Upper lobe of left lung (tissue), 6 donors: ENCODE results near the gene MYO3B. TPM values are rescaled to one million over a fixed set of nuclear protein-coding genes. Genes with fewer than 3 reads are reported as not detected.

Experiments used
- ATAC-seq, 2 donors: fragments of 200-7000 bp; cut with Tn5 transposase; one replicate each; pipeline ENCODE4 v1.9.1; 2022; ENCODE audit warnings: mild to moderate bottlenecking in 2 of 2, moderate library complexity in 2 of 2; ENCODE audit not compliant: low FRiP score in 2 of 2
- DNase-seq, 2 donors: peaks; one replicate each; pipeline ENCODE4 v3.0.0-alpha.2; 2019 to 2020
- H3K27ac ChIP-seq, 4 donors: fragments of 200-600 bp; sonication (generic); one replicate each; pipeline ENCODE4 v1.5.1; 2016 to 2019
- H3K27me3 ChIP-seq, 4 donors: fragments of 200-600 bp; sonication (generic); one replicate each; pipeline ENCODE4 v1.5.1; 2017 to 2019
- H3K36me3 ChIP-seq, 4 donors: fragments of 200-600 bp; sonication (generic); one replicate each; pipeline ENCODE4 v1.5.1; 2016 to 2019
- H3K4me1 ChIP-seq, 4 donors: fragments of 200-600 bp; sonication (generic); one replicate each; pipeline ENCODE4 v1.5.1; 2018 to 2019
- H3K4me3 ChIP-seq, 4 donors: fragments of 200-600 bp; sonication (generic); one replicate each; pipeline ENCODE4 v1.5.1; 2017 to 2019; ENCODE audit warnings: mild to moderate bottlenecking in 2 of 4, moderate library complexity in 1 of 4
- H3K9me3 ChIP-seq, 4 donors: fragments of 200-600 bp; sonication (generic); one replicate each; pipeline ENCODE4 v1.5.1; 2018 to 2019
- EP300 ChIP-seq, 4 donors: sonication (generic); formaldehyde crosslinking; IDR thresholded peaks; one replicate each; pipeline ENCODE4 v1.5.1; 2017; ENCODE audit warnings: antibody characterized with exemption in 4 of 4, control low read depth in 2 of 4
- POLR2A ChIP-seq, 4 donors: fragments of 450-650 bp; IDR thresholded peaks; one replicate each; pipeline ENCODE4 v1.5.1; 2016 to 2017; ENCODE audit warnings: antibody characterized with exemption in 4 of 4, mild to moderate bottlenecking in 2 of 4
- POLR2AphosphoS5 ChIP-seq, 2 donors: sonication (generic); formaldehyde crosslinking; IDR thresholded peaks; one replicate each; pipeline ENCODE4 v1.5.1; 2017; ENCODE audit warnings: antibody characterized with exemption in 2 of 2
- WGBS, 2 donors: methylation state at CpG; one replicate each; pipeline ENCODE4 v1.1.5; 2017 to 2018; 5-methylcytosine and 5-hydroxymethylcytosine counted together
- total RNA-seq, 6 donors: library from RNA; depleted of rRNA in 4 of 6; stranded (reverse); fragments of >200 nt in 4 of 6; gene quantifications; one replicate each; pipeline versions ENCODE4 v1.1.0 to v1.2.1, GENCODE V29; 2016 to 2021
- TF ChIP-seq, protein P1 (sequence below), 6 experiments: fragments of 450-650 bp in 4 of 6; fragments of 200-600 bp in 2 of 6; sonication (generic) in 2 of 6; IDR thresholded peaks; one replicate each; pipeline ENCODE4 v1.5.1; 2016 to 2019; ENCODE audit warnings: antibody characterized with exemption in 6 of 6
- donor health status: DM: no; HTN: no; CAD: no; lungs with moderate emphysema.
- donor health status: DM: no; HTN: yes; CAD: no; lungs with severe emphysema.

MYO3B gene
- total RNA-seq, 6 donors from 2014 or later: 0.09 to 0.20 (median 0.13) TPM; not detected in 3

DNA sequence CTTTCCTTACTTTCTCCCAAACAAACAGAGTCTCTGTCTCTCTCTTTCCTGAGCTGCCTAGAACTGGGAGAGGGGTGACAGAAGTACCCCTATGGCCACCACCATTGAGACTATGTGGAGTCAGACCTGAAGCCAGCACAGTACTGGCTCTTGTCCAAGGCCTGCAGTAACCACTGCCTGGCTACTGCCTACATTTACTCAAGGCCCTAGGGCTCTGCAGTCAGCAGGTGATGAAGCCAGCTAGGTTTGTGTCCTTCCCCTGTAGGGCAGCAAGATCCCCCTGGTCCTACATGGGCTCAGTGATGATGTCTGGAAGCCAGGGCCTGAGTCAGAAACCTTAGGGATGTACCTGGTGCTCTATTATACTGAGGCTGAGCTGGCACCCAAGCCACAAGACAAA is 12.2 kb downstream of the MYO3B start:
- H3K4me3 ChIP-seq: no peak overlapping the region
- TF ChIP-seq POLR2AphosphoS5 (IDR thresholded peaks at IDR 0.05) (no peak), EP300 (IDR thresholded peaks at IDR 0.05) (no peak), POLR2A (IDR thresholded peaks at IDR 0.05) (no peak)
- TF ChIP-seq, protein P1, sequence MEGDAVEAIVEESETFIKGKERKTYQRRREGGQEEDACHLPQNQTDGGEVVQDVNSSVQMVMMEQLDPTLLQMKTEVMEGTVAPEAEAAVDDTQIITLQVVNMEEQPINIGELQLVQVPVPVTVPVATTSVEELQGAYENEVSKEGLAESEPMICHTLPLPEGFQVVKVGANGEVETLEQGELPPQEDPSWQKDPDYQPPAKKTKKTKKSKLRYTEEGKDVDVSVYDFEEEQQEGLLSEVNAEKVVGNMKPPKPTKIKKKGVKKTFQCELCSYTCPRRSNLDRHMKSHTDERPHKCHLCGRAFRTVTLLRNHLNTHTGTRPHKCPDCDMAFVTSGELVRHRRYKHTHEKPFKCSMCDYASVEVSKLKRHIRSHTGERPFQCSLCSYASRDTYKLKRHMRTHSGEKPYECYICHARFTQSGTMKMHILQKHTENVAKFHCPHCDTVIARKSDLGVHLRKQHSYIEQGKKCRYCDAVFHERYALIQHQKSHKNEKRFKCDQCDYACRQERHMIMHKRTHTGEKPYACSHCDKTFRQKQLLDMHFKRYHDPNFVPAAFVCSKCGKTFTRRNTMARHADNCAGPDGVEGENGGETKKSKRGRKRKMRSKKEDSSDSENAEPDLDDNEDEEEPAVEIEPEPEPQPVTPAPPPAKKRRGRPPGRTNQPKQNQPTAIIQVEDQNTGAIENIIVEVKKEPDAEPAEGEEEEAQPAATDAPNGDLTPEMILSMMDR (IDR thresholded peaks at IDR 0.05): no peak
- H3K36me3 ChIP-seq: no peaks in the 10 kb centered on the region
- H3K27me3 ChIP-seq: no peaks in the 10 kb centered on the region
- H3K4me1 ChIP-seq: no peaks in the 10 kb centered on the region
- DNase-seq (no peak), ATAC-seq (no peak)
- H3K27ac ChIP-seq: no peak overlapping the region
- H3K9me3 ChIP-seq: peaks cover 0 to 4% (median 4%) of the 10 kb centered on the region in 4 donors

GRCh38 chr2:170191166-170191866 is 13.4 kb downstream of the MYO3B start:
- no peak overlapping the region for H3K27ac ChIP-seq
- no peak for DNase-seq
- no peak for ATAC-seq
- H3K27me3 ChIP-seq: no peaks in the 10 kb centered on the region
- WGBS, 2 donors: 82% methylated on average over 7 to 8 of the region's 8 CpGs
- TF ChIP-seq POLR2A (IDR thresholded peaks at IDR 0.05) (no peak), EP300 (IDR thresholded peaks at IDR 0.05) (no peak), POLR2AphosphoS5 (IDR thresholded peaks at IDR 0.05) (no peak)
- TF ChIP-seq, protein P1 (IDR thresholded peaks at IDR 0.05): no peak
- H3K36me3 ChIP-seq: no peaks in the 10 kb centered on the region
- no peaks in the 10 kb centered on the region for H3K4me1 ChIP-seq
- no peaks in the 10 kb centered on the region for H3K9me3 ChIP-seq
- H3K4me3 ChIP-seq: no peak overlapping the region

- H3K36me3 ChIP-seq: no peaks in the 10 kb centered on the region
- no peak for TF ChIP-seq POLR2A (IDR thresholded peaks at IDR 0.05)
- TF ChIP-seq, protein P1 (IDR thresholded peaks at IDR 0.05): no peak
- TF ChIP-seq POLR2AphosphoS5 (IDR thresholded peaks at IDR 0.05): no peak
- TF ChIP-seq EP300 (IDR thresholded peaks at IDR 0.05): no peak
- no peaks in the 10 kb centered on the region for H3K9me3 ChIP-seq
- WGBS, 2 donors: 90 to 96% methylated on average over 3 of the region's 3 CpGs
- ATAC-seq: no peak
- no peak overlapping the region for H3K27ac ChIP-seq
- no peaks in the 10 kb centered on the region for H3K4me1 ChIP-seq
- H3K27me3 ChIP-seq: no peaks in the 10 kb centered on the region
- no peak overlapping the region for H3K4me3 ChIP-seq
- no peak for DNase-seq
These were observed 19.0 kb downstream of the MYO3B start for GRCh38 chr2:170196963-170197362.

DNA sequence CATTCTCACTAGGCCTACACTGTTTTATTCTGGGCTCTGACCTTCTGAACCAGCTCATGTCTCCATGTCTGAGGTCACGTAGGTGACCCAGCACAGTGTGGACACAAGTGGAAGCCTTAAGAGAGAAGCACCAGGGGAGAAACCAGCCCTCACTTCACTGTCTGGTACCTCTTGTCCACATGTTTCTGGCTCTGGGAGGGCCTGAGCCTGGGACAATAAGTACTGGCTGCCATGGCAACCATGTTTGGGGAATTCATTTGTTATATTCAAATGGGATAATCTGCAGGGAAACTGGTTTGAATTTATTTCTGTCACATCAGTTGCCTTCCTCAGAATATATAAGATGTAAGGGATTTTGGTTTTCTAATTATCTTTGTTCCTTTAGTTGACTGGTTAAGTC is 23.3 kb downstream of the MYO3B start:
- Histone ChIP-seq H3K4me1 (no peaks in the 10 kb centered on the region), H3K27ac (no peak overlapping the region), H3K4me3 (no peak overlapping the region), H3K36me3 (no peaks in the 10 kb centered on the region), H3K27me3 (no peaks in the 10 kb centered on the region), H3K9me3 (no peaks in the 10 kb centered on the region)
- TF ChIP-seq POLR2A (IDR thresholded peaks at IDR 0.05): no peak
- TF ChIP-seq, protein P1 (IDR thresholded peaks at IDR 0.05): no peak
- TF ChIP-seq EP300 (IDR thresholded peaks at IDR 0.05): no peak
- TF ChIP-seq POLR2AphosphoS5 (IDR thresholded peaks at IDR 0.05): no peak
- 86 to 100% methylated on average over 1 of the region's 1 CpG for WGBS, 2 donors
- ATAC-seq (no peak), DNase-seq (no peak)
